ENCODE data around the gene SUPT5H. TPM values are rescaled to one million over a fixed set of nuclear protein-coding genes. Genes with fewer than 3 reads are reported as not detected.

The SUPT5H gene
- total and polyA plus RNA-seq, 3 donors from 2014 or later, result 359 to 366 (median 363) TPM

DNA sequence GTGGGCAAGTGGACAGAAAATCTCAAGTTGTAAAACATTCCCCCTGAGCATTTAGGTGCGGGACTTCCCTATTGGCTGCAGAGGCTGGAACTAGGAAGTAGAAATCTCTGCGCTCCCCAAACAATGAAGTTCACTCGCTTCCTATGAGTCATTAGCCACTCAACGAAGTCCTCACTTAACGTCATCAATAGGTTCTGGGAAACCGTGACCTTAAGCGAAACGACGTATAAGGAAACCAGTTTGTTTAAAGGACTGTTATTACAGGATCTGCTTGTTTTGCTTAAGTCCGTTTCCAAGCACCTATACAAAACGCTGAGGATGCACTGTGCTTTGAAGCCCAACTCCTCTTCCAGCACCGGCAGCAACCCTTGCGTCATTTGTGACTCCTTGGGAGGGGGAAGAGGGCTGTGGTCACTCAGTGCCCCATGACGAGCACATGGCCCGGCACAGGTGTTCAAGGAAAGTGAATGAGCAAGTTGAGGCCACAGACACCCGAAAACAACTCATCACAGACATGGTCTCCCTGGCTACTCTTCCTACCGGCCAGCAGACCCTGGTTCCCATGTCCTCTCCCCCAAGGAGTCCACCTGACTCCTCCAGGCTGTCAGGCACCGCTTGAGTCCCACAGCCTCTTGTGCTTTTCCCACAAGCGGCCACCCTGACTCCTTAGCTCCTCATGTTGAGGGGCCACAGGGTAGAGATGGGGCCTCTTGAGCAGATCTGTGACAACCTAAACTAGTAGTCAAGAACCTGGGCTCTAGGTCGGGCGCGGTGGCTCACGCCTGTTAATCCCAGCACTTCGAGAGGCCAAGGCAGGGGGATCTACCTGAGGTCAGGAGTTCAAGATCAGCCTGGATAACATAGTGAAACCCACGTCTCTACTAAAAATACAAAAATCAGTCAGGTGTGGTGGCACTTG lies 14.4 kb upstream of the SUPT5H start:
- Histone ChIP-seq H3K9me3 (no peaks in the 10 kb centered on the region), H3K4me1 (peaks cover 32% of the 10 kb centered on the region), H3K27me3 (no peaks in the 10 kb centered on the region), H3K27ac (peak overlapping the region; percentile 63 to 65), H3K36me3 (ENCODE audit: low read depth, missing control alignments) (no peaks in the 10 kb centered on the region), H3K4me3 (no peak overlapping the region)
- WGBS, 2 donors, result 74 to 78% methylated on average over 18 to 25 of the region's 25 CpGs
- TF ChIP-seq, protein P1, sequence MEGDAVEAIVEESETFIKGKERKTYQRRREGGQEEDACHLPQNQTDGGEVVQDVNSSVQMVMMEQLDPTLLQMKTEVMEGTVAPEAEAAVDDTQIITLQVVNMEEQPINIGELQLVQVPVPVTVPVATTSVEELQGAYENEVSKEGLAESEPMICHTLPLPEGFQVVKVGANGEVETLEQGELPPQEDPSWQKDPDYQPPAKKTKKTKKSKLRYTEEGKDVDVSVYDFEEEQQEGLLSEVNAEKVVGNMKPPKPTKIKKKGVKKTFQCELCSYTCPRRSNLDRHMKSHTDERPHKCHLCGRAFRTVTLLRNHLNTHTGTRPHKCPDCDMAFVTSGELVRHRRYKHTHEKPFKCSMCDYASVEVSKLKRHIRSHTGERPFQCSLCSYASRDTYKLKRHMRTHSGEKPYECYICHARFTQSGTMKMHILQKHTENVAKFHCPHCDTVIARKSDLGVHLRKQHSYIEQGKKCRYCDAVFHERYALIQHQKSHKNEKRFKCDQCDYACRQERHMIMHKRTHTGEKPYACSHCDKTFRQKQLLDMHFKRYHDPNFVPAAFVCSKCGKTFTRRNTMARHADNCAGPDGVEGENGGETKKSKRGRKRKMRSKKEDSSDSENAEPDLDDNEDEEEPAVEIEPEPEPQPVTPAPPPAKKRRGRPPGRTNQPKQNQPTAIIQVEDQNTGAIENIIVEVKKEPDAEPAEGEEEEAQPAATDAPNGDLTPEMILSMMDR (IDR thresholded peaks at IDR 0.05), result no peak
- no peak for TF ChIP-seq POLR2A (IDR thresholded peaks at IDR 0.05)
- intact Hi-C loops (cut with DNase I; ENCODE audit: low total_unique reads), result no loop called here
- no peak for DNase-seq

DNA sequence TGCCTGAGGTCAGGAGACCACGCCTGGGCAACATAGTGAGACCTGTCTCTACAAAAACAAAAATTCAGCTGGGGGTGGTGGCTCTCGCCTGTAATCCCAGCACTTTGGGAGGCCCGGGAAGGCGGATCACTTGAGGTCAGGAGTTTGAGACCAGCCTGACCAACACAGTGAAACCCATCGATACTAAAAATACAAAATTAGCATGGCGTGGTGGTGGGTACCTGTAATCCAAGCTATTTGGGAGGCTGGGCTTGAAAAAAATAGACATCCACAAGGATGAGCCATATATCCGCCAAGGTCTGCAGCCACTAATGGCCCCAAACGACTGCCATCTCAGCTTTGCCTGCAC lies 12.7 kb upstream of the SUPT5H start:
- H3K27me3 ChIP-seq, result no peaks in the 10 kb centered on the region
- no peak overlapping the region for H3K4me3 ChIP-seq
- H3K9me3 ChIP-seq, result no peaks in the 10 kb centered on the region
- no peak overlapping the region for H3K27ac ChIP-seq
- no peak for TF ChIP-seq POLR2A (IDR thresholded peaks at IDR 0.05)
- TF ChIP-seq, protein P1 (IDR thresholded peaks at IDR 0.05), result no peak
- DNase-seq, result no peak
- intact Hi-C loops (cut with DNase I; ENCODE audit: low total_unique reads), result no loop called here
- no peaks in the 10 kb centered on the region for H3K36me3 ChIP-seq (ENCODE audit: low read depth, missing control alignments)
- peaks cover 36% of the 10 kb centered on the region for H3K4me1 ChIP-seq
- WGBS, 2 donors, result 95 to 96% methylated on average over 8 of the region's 8 CpGs

DNA sequence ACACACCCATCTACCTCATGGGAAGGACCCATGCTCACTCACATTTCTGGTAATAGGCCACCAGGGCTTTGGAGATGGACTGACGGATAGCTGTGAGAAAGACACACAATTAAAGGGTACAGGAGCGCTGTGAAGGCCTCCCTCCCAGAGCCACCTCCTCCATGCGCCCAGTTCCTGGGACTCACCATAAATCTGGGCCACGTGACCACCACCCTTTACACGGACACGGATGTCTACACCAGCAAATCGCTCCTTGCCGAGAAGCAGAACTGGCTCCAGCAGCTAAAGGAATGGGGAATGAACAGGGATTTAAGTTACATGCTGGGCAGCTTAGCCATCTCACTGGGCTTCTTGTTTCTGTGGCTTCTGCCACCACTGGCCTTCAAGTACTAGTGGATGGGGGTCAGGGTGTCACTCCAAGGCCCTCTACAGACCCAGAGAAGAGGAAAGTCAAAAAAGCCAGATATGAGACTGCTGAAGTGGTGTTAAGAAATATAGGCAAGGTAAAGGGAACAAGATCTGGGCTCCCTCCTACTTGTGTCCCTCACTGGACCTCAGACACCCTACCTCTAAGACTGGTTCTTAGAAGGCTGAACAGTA lies 11.8 kb upstream of the SUPT5H start:
- no peak for DNase-seq
- TF ChIP-seq, protein P1 (IDR thresholded peaks at IDR 0.05), result no peak
- no peak for TF ChIP-seq POLR2A (IDR thresholded peaks at IDR 0.05)
- H3K4me1 ChIP-seq, result peaks cover 28% of the 10 kb centered on the region
- intact Hi-C loops (cut with DNase I; ENCODE audit: low total_unique reads), result no loop called here
- H3K4me3 ChIP-seq, result no peak overlapping the region
- no peaks in the 10 kb centered on the region for H3K9me3 ChIP-seq
- H3K27ac ChIP-seq, result no peak overlapping the region
- 91 to 92% methylated on average over 7 to 8 of the region's 8 CpGs for WGBS, 2 donors
- H3K27me3 ChIP-seq, result no peaks in the 10 kb centered on the region
- H3K36me3 ChIP-seq (ENCODE audit: low read depth, missing control alignments), result no peaks in the 10 kb centered on the region

DNA sequence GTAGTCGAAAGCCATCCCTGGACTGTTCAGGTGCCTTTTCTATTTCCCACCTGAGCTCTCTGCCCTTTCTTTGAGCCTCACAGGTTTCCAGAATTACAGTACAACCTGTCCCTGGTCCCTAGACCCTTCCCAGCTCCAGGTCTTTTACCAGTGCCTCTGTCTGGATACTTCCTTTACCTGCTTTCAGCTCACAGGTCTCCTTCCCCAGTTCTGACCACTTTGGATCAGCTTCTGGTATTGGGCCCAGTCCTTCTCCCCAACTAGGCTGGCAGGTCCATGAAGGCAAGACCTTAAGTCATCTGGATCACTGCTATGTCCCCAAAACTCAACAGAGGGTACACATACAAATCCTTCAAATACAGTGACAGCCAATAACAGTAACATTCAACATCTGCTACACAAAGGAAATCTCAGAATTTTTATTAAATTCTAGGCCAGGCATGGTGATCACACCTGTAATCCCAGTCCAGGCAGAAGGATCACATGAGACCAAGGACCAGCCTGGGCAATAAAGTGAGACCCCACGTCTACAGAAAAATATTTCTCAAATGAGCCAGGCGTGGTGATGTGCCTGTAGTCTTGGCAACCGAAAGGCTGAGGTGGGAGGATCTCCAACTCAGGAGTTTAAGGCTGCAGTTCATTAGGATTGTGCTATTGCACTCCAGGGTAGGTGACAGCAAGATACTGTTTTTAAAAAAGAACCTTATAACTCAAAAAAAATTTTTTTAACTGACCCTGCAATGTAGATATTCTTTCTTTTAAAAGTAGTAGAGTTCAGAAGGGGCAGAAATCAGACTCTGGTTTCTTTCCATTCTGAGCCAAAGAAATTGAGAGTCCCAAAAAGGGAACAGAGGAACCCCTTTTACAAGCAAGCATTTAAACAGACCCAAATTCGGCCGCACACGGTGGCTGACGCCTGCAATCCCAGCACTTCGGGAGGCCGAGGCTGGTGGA lies 11.0 kb upstream of the SUPT5H start:
- Histone ChIP-seq H3K27me3 (no peaks in the 10 kb centered on the region), H3K27ac (peak overlapping the region in 1 of 2 donors; percentile 82), H3K4me1 (peaks cover 20% of the 10 kb centered on the region), H3K9me3 (no peaks in the 10 kb centered on the region), H3K36me3 (ENCODE audit: low read depth, missing control alignments) (no peaks in the 10 kb centered on the region), H3K4me3 (peak overlapping the region in 1 of 2 donors; percentile 98)
- no peak for TF ChIP-seq POLR2A (IDR thresholded peaks at IDR 0.05)
- TF ChIP-seq, protein P1 (IDR thresholded peaks at IDR 0.05), result no peak
- 33 to 34% methylated on average over 10 of the region's 10 CpGs for WGBS, 2 donors
- no peak for DNase-seq
- intact Hi-C loops (cut with DNase I; ENCODE audit: low total_unique reads), result no loop called here
